A549 (cell line): ENCODE data around the gene RYR1.

ENCODE experiments used
- FOSL2 ChIP-seq, 2 experiments: fragments of 450-650 bp in 1 of 2; fragments of >200 bp in 1 of 2; sonication (Bioruptor Twin) in 1 of 2; formaldehyde crosslinking; IDR thresholded peaks; 2 replicates each; pipeline versions ENCODE4 v1.5.0 to v1.6.1; 2016 to 2020; ENCODE audit warnings: mild to moderate bottlenecking in 1 of 2, moderate library complexity in 1 of 2
- RCOR1 ChIP-seq: fragments of 150-350 bp; IDR thresholded peaks from 2 replicates; pipeline ENCODE4 v1.6.1; 2014; ENCODE audit warnings: antibody characterized with exemption, low read length, low read depth
- RFX5 ChIP-seq: fragments of 450-650 bp; IDR thresholded peaks from 2 replicates; pipeline ENCODE4 v1.7.1; 2014; ENCODE audit warnings: antibody characterized with exemption, mild to moderate bottlenecking, moderate library complexity
- TF ChIP-seq, protein P1 (sequence below): fragments of >200 bp; sonication (Bioruptor Twin); formaldehyde crosslinking; IDR thresholded peaks from 3 replicates; pipeline ENCODE4 v1.5.1; 2016

DNA sequence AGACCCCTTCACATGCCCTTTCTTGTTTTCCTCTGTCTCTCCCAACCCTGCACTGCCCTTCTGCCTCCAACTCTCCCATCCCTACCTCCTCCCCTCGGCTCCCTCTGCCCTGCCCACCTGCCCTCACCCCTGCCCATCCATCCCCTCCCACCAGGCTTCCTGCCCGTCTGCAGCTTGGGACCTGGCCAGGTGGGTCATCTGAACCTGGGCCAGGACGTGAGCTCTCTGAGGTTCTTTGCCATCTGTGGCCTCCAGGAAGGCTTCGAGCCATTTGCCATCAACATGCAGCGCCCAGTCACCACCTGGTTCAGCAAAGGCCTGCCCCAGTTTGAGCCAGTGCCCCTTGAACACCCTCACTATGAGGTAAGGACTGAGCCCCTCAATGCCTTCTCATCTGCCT is 35.7 kb downstream of the RYR1 start:
- no peak for TF ChIP-seq RCOR1
- no peak for TF ChIP-seq FOSL2 (IDR thresholded peaks at IDR 0.05)
- TF ChIP-seq FOSL2 (CRISPR knock-in tag; IDR thresholded peaks at IDR 0.05) = no peak
- TF ChIP-seq, protein P1, sequence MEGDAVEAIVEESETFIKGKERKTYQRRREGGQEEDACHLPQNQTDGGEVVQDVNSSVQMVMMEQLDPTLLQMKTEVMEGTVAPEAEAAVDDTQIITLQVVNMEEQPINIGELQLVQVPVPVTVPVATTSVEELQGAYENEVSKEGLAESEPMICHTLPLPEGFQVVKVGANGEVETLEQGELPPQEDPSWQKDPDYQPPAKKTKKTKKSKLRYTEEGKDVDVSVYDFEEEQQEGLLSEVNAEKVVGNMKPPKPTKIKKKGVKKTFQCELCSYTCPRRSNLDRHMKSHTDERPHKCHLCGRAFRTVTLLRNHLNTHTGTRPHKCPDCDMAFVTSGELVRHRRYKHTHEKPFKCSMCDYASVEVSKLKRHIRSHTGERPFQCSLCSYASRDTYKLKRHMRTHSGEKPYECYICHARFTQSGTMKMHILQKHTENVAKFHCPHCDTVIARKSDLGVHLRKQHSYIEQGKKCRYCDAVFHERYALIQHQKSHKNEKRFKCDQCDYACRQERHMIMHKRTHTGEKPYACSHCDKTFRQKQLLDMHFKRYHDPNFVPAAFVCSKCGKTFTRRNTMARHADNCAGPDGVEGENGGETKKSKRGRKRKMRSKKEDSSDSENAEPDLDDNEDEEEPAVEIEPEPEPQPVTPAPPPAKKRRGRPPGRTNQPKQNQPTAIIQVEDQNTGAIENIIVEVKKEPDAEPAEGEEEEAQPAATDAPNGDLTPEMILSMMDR = no peak
- no peak for TF ChIP-seq RFX5
